Medulla oblongata (tissue), 1 donor: ENCODE data around the gene PTPRH.
"Not testable (repeated sequence)": the region's sequence is repeated elsewhere in the genome, so short reads cannot be mapped to it uniquely, and the experiment has no call there.

Experiments
- DNase-seq: peaks from one replicate; pipeline ENCODE4 v3.0.0-alpha.2; 2015; ENCODE audit errors: extremely low spot score

The PTPRH gene

GRCh38 chr19:55179606-55180484, 29.5 kb downstream of the PTPRH start, which contains the start of gene SYT5:
Gene SYT5, minus strand, starts transcription at chr19:55180289. Its CDS starts 1,248 bp downstream, at chr19:55179041.
- no peak for DNase-seq

GRCh38 chr19:55178781-55179599, 30.3 kb downstream of the PTPRH start:
- peak; percentile 67 for DNase-seq

GRCh38 chr19:55176076-55176475, 33.2 kb downstream of the PTPRH start:
- DNase-seq: no peak

GRCh38 chr19:55175117-55175867, 34.0 kb downstream of the PTPRH start:
- DNase-seq: no peak

GRCh38 chr19:55174425-55175116, 34.7 kb downstream of the PTPRH start:
- DNase-seq: no peak

- DNase-seq: peak; percentile 27
Measured at GRCh38 chr19:55173714-55174409, 35.4 kb downstream of the PTPRH start.

- no peak for DNase-seq
Measured at GRCh38 chr19:55173186-55173713, 36.1 kb downstream of the PTPRH start.

GRCh38 chr19:55172741-55173140, 36.6 kb downstream of the PTPRH start:
- no peak for DNase-seq

- DNase-seq: not testable (repeated sequence)
Measured at GRCh38 chr19:55172318-55172717, 37.0 kb downstream of the PTPRH start.

GRCh38 chr19:55171440-55171839, 37.9 kb downstream of the PTPRH start:
- no peak for DNase-seq

- DNase-seq: no peak
Measured at GRCh38 chr19:55169136-55169535, 40.2 kb downstream of the PTPRH start.

GRCh38 chr19:55166530-55167268, 42.6 kb downstream of the PTPRH start, which contains the start of gene DNAAF3:
Gene DNAAF3, minus strand, starts transcription at chr19:55166613. Its CDS starts 200 bp downstream, at chr19:55166413.
- peak; percentile 97 for DNase-seq

GRCh38 chr19:55165952-55166529, 43.3 kb downstream of the PTPRH start:
- peak; percentile 81 for DNase-seq

- no peak for DNase-seq
Measured at GRCh38 chr19:55161571-55162322, 47.6 kb downstream of the PTPRH start.

- DNase-seq: no peak
Measured at GRCh38 chr19:55160986-55161365, 48.3 kb downstream of the PTPRH start.

- DNase-seq: peak; percentile 61
Measured at GRCh38 chr19:55160128-55160985, 48.9 kb downstream of the PTPRH start.
